Measurements from ENCODE around the gene ZC3H18.

ZC3H18 gene

DNA sequence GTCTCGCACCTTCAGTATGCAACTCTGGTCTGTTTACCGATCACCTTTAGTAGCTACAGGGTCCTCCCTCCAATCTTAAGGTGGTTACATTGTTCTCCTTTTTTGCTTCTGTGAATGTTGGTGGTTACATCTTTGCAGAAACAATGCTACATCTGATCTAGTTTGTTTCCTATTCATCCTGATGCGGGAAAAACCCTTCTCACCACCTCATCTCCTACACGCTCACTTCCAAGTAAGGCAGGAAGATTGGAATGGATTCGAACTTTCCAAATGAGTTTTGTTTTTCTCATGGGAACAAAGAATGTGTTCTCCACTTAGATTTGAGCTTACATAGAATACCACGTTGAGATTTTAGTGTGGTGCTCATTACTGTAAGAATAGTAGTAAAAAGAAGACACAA lies 14.5 kb downstream of the ZC3H18 start:
- no peak for DNase-seq

- DNase-seq = no peak
Observed at GRCh38 chr16:88585269-88585668, 15.1 kb downstream of the ZC3H18 start.

GRCh38 chr16:88585927-88586581 lies 15.9 kb downstream of the ZC3H18 start:
- DNase-seq = no peak

DNA sequence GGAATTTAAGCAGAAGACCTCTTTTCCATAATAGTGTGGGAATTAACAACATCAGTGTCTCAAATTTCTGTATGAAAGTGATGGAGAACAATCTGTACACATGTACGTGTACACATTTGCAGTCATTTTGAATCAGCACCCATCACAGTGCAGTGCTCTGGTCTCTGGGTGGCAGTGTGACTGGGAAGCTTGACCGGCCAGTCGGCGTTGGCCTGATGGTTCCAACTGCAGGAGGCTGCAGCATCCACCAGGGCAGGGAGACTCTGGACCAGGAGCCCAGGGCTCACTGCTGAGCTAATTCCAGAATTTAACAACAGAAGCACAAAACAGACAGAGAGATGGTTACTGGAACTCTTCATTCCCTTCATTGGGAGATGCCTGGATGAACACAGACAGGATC lies 17.9 kb downstream of the ZC3H18 start:
- DNase-seq = no peak

- DNase-seq = no peak
Observed at GRCh38 chr16:88588754-88589153, 18.6 kb downstream of the ZC3H18 start.

DNA sequence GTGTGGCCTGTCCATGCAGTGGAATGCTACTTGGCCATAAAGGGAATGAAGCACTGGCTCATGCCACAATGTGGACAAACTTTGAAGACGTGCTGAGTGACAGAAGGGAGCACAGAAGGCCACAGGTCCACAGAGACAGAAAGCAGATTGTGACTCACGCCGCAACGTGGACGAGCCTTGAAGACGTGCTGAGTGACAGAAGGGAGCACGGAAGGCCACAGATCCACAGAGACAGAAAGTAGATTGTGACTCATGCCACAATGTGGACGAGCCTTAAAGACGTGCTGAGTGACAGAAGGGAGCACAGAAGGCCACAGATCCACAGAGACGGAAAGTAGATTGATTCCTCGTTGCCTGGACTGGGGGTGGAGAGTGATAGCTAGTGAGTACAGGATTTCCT lies 19.2 kb downstream of the ZC3H18 start:
- DNase-seq = no peak

- no peak for DNase-seq
Observed at GRCh38 chr16:88591577-88592021, 21.4 kb downstream of the ZC3H18 start.

GRCh38 chr16:88593061-88593460 lies 22.9 kb downstream of the ZC3H18 start:
- DNase-seq = no peak

DNA sequence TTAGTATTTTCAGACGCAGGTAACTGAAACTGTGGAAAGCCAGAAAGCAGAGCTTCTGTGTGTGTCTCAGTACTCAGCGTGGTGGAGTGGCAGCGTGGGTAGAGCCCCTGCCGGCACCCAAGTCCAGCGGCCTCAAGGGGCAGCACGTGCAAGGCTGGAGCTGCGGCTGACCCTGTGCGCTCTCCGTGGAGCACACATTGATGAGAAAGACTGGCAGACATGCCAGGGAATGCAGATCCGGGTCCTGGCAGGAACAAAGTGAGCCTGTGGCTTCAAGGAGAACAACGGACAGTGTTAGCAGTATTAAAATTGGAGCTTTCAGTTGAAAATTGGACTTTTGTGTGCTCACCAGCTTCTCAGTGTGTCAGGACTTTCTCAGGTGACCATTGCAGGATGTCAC lies 23.3 kb downstream of the ZC3H18 start:
- DNase-seq = no peak

DNA sequence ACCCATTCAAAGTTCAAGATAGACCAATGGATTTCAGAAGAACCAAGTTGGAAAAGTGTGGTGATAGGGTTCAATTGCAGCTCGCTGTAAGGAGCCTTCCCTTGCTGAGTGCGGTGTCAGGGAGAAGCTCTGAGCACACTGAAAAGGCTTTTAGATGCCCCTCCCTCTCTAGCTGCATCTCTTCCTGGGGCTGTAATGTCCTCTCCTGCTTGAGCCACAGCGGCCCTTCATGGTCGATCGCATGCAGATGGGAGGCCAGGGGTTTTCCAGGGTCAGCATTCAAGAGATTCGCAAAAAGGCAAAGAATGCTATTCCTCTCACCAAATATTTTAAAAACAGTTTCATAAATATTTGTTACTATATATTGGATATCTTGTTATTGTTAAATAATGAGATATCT lies 23.7 kb downstream of the ZC3H18 start:
- no peak for DNase-seq

GRCh38 chr16:88595101-88595500 lies 24.9 kb downstream of the ZC3H18 start:
- no peak for DNase-seq

DNA sequence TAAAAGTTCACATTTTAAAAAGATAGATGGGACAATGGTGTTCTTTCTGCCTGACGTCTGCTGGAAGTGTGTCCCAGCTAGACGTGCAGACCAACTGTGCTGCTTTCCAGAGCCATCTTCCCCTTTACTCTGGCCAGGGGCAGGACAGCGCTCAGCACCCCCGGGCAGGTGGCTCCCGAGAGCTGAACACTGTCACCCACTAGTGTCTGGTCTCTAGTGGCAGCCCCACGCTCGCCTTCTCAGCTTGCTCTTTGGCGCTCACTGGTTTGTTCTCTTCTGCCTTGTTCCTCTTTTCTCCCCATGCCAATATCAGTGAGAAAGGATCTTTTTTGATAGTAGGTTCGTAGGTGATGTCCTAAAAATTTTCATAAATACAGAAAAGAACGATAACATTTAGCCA lies 25.7 kb downstream of the ZC3H18 start:
- DNase-seq = no peak

DNA sequence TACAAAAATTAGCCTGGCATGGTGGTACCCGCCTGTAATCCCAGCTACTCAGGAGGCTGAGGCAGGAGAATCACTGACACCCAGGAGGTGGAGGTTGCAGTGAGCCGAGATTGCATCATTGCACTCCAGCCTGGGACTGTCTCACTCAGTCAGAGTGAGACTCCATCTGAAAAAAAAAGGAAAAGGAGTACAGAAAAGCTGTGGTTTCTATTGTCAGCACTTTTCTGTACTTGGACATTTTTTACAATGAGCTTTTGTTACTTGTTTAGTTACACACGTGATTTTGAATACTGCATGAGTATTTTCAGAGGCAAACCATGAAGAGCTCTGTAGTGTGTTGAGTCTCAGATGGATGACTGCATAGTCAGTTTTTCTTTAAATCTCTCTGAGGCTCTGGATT lies 26.3 kb downstream of the ZC3H18 start:
- DNase-seq = no peak

DNA sequence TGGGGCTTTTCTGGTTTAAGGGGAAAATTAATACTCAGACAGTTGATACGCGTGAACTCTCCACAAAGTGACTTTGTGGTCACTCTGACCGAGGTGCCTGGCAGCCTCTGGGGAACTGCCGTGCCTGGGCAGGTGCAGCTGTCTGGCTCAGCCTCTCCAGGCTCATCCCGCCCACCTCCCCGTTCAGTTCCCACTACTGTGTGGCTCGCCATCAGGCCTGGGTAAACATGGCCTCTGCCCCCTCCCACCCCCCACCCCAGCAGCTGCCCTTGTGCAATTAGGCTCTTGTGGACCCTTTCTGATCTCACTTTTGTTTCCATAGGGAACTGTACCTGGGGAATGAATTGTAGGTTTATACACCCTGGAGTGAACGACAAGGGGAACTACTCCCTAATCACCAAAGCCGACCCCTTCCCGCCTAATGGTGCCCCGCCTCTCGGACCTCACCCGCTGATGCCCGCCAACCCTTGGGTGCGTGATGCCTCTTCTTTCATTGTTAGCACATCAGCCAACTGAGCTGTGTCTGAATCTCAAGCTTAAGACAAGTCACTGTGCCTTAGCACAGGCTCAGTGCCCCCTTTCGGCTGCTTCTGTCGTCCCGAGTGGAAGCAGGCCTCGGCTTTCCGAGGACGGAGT lies 27.8 kb downstream of the ZC3H18 start:
- no peak for DNase-seq

DNA sequence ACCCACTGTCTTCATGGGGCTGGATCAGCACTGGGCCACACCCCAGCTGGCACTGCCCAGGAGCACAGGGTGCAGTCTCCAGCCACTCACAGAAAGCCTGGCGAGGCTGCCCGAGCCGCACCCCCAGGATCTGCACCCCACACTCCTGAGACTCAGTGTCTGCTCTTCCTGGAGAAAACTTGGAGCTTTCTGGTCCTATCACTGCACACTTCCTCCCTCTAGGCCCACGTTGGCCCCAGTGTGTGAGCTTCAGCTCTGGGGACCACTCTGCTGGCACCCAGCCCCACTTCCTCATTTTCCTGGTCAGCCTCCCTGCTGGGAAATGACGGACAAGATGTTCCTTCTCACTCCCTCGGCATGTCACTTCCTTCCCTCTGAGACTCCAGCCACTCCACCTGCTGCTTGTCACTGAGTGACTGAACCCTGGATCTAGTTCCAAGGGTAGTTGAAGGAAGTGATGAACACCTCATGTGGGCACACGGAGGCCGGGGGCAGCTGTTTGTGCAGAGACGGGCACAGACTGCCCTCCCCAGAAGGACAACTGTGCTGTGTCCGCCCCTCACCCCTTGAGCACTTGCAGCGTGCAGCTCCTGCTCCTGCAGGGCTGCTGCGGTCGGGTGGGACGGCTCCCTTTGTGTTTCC lies 29.0 kb downstream of the ZC3H18 start:
- DNase-seq = no peak

- DNase-seq = no peak
Observed at GRCh38 chr16:88599825-88600538, 29.8 kb downstream of the ZC3H18 start.

DNA sequence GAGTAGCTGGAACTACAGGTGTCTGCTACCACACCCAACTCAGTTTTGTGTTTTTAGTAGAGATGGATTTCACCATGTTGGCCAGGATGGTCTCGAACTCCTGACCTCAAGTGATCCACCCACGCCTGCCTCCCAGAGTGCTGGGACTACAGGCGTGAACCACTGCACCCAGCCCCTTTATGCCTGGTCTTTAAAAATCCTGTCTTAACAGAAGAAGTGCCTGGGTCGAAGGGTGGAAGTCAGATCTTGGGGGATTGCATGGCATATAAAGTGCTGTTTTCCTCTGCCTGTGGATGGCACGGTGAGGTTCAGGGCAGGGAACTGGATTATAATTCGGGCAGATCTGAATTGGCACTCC lies 30.3 kb downstream of the ZC3H18 start:
- no peak for DNase-seq

DNA sequence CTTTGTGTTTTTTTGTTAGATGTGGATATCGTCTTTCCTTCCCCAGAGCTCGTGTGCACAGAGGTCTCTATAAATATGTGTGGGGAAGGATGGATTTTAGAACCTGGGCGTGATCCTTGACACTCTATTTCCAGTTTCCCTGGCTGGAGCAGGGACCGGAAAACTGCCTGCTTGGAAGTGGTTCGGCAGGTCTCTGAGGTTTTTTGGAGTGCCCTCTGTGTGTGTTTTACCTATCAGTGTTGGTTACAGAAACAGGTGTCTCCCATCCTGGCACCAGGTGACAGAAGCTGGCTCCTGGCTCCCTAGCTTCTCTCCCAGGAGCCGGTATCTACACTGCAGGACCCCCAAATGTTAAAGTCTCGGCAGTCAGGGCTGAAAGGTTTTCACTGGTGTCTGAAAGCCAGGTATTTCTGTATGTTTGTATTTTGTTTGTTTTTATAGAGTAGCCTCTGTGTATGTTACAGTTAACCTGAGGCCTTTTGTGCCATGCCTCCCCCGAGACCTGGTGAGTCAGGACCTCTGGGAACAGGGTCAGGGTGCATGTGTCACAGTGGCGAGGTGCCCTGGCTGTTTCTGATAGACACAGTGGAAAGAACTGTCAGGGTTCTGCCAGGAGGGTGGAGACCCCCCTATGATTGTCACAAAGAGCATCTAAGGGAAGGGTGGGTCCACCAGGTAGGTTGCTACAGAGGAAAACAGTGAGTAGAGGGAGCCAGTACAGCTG lies 31.3 kb downstream of the ZC3H18 start:
- no peak for DNase-seq

DNA sequence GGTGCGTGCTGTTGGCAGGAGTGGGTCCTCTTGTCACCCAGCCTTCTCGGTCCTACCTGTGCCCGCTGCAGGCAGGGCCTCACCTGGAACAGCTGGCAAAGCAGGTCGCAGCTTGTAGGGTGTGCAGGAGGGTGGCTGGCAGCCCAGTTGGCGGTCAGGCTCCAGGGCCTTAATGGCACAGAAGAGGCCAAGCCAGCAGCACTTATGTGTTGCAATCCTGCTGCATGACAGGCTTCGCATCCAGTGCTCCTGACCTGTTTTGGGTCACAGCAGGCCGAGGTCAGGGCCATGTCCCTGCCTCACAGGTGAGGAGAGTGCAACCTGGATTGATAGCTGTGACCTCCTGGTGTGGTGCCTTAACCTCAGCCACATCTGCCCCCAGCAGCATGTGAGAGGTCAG lies 31.9 kb downstream of the ZC3H18 start:
- no peak for DNase-seq

- no peak for DNase-seq
Observed at GRCh38 chr16:88605186-88606147, 35.3 kb downstream of the ZC3H18 start.

DNA sequence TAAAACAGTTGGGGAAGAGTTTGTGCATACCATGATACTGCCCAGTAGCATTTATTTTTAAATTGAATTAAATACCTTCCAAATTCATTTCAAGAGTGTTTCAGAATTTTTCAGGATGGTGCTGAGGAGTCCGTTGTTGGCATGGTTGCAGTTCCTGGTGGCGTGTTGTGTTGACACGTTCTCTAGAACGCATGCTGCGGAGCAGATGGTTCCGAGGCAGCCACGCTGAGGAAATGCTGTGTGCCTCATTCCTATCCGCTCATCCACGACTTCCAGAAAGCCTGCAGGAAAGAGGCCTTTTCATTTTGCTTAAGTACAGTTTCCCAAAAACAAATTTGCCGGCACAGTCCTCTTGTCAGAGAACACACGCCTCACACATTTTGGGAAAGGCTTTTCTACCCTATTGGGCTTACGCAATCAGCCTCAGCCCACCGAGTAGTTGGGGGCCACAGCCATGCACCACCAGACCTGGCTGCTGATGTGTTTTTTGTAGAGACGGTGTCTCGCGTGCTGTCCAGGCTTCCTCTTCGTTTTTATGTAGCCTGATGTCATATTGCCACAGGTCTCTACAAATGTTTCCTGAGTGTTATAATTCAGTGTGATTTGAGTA lies 36.0 kb downstream of the ZC3H18 start:
- no peak for DNase-seq

- DNase-seq = no peak
Observed at GRCh38 chr16:88608076-88608475, 37.9 kb downstream of the ZC3H18 start.

Measured in stimulated activated naive CD4-positive, alpha-beta T cell (primary cell).